GM12875 (cell line): ENCODE measurements around the gene USP24.

Experiments
- H3K4me3 ChIP-seq: one replicate; pipeline ENCODE4 v1.5.1; 2011; ENCODE audit warnings: low read depth, low read length, control low read depth
- TF ChIP-seq, protein P1 (sequence below): IDR thresholded peaks from 2 replicates; pipeline ENCODE4 v1.5.1; 2011; ENCODE audit warnings: low read depth, mild to moderate bottlenecking, control low read depth, inconsistent platforms, low read length, moderate library complexity, borderline replicate concordance; ENCODE audit not compliant: insufficient read depth

USP24 gene

DNA sequence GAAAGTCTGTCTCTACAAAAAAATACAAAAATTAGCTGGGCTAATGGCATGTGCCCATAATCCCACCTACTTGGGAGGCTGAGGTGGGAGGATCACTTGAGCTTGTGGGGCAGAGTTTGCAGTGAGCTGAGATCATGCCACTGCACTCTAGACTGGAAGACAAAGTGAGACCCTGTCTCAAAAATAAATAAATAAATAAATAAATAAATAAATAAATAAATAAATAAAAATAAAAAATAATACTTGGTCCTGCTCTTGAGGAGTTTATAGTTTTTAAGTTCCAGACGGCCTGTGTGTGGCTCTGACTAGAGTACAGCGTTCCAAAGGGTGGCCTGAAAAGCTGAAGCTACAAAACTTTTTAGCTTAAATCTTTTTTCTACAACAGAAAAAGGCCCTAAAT is 140.7 kb downstream of the USP24 start:
- no peak overlapping the region for H3K4me3 ChIP-seq
- TF ChIP-seq, protein P1, sequence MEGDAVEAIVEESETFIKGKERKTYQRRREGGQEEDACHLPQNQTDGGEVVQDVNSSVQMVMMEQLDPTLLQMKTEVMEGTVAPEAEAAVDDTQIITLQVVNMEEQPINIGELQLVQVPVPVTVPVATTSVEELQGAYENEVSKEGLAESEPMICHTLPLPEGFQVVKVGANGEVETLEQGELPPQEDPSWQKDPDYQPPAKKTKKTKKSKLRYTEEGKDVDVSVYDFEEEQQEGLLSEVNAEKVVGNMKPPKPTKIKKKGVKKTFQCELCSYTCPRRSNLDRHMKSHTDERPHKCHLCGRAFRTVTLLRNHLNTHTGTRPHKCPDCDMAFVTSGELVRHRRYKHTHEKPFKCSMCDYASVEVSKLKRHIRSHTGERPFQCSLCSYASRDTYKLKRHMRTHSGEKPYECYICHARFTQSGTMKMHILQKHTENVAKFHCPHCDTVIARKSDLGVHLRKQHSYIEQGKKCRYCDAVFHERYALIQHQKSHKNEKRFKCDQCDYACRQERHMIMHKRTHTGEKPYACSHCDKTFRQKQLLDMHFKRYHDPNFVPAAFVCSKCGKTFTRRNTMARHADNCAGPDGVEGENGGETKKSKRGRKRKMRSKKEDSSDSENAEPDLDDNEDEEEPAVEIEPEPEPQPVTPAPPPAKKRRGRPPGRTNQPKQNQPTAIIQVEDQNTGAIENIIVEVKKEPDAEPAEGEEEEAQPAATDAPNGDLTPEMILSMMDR, result no peak

DNA sequence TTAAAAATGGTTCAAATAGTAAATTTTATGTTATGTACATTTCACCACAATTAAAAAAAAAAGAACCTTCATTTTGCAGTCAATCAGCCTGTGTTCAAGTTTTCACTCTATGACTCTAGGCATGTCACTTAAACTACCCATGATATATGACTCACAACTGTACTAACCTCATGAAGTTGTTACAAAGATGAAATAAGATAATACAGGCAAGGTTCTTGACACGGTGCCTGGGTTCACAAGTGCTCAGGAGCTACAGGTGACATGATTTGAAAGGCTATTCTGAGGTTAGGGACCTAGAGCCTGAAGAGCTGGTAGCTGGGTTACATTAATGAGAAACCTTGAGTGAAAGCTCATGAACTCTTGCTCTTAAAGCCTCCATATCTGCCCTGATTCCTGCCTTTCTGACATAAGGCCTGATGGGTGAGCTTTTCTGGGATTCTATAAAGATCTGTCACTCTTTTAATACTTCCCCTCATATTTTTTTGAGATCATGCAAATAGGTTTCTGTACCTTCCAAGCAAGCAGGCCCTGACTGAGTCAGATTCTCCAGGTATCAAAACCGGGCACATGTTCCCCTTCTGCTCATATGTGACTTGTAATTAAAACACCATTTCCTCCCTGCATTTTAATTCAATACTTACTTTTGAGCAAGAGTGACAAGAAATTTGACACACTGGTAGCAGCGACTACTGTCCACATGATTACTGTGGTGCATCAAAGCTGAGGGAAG is 141.8 kb downstream of the USP24 start:
- TF ChIP-seq, protein P1, result no peak
- no peak overlapping the region for H3K4me3 ChIP-seq

DNA sequence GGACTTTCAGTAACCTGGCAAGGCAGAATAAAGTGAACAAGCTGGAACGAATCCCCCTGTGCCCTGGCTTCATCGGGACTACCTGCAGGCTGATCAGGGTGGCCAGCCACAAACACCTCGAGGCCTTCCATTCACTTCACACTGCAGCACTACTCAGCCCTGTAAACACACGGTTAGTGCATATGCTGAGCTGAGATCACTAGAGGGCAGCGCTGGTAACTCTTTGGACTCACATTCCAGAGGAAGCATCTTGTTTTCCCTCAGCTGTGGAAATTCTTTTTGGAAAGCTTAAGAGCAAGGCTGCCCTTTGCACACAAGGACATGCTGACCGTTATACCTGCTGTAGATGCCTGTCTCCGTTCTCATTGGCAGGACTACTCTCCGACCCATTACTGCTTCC is 143.7 kb downstream of the USP24 start:
- TF ChIP-seq, protein P1, result peak; percentile 40; the same call in 1 of the 2 replicates

DNA sequence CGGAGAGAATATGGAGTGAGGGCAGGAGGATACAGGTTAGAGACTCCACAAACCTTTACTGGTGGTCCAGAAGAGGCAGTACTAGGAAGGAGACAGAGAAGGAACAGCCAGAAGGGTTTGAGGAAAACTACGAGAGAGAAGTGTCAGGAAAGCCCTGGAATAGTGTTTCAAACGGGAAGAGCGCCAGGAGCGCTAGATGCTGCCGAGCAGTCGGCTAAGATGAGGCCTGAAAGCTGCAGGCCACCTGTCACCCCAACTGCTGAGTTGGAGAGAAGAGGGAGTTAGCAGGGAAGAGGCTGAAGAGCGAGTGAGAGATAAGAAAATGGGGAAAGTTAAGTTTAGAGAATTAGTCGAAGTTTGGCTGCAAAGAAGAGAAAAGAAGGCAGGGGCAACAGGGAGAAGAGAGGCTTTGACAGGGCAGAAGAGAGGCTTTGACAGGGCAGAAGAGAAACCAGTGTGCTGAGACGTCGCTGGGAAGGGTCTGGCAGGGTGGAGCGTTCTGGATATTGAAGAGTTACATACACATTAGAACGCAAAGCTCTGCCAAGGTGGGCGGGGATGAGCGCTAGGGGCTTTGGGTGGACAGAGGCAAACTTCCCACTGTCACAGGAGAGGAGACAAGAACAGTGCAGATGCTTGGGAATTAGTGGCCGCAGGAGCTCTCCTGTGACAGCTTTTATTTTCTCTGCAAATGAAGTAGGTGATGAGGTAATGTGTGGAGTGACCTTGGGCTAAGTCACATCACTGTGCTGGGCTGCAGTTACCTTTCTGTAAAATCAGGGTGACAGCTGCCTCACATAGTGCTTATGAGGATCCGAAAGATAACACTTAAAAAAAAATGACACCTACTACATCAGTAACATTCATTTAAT is 144.6 kb downstream of the USP24 start:
- TF ChIP-seq, protein P1, result no peak
- no peak overlapping the region for H3K4me3 ChIP-seq

More for the DNA sequence above, 143.7 kb downstream of the USP24 start:
- H3K4me3 ChIP-seq, result no peak overlapping the region

DNA sequence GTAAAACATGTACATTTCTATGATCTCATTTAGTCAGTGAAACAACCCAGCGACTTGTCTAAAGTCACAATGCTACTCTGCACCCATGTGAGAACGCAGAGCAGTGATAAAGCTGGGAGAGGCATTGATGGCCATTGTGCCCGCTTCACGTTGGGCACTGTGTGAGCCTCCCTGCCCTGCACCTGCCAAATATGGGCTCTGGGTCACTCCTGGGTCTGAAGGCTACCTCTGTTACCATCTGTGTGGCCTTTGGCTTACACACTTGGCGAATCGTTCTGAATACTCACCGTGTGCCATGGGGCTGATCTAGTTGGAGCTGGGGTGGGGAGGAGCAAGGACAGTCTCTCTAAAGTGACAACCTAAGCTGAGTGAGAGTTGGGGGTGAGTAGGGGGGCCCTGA is 145.9 kb downstream of the USP24 start:
- no peak overlapping the region for H3K4me3 ChIP-seq
- TF ChIP-seq, protein P1, result no peak

DNA sequence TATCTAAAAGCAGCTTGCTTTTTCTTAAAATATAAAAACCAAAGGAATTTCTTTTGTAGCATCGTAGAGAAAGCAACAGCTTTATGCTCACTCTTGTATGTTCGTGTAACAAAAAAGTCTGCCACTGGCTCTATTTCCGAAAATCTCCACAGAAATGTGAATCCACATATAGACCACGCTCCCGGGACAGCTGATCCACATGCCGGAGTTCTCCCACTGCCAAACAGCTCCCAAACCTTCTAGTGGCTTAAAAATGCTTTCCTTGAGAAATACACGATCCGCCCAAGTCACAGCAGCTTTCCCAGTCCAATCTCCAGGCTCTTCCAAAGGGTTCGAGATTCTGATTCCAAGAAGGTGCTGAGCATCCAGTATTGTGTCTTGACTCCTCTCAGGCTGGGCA is 146.5 kb downstream of the USP24 start:
- no peak overlapping the region for H3K4me3 ChIP-seq
- TF ChIP-seq, protein P1, result no peak
